NCI-H82 (cell line): ENCODE measurements around the gene RGS17.
"Not testable (repeated sequence)": the region's sequence is repeated elsewhere in the genome, so short reads cannot be mapped to it uniquely, and the experiment has no call there.

Experiments
- DNase-seq: peaks from one replicate; lab custom pipeline; 2025; lab: John Stamatoyannopoulos, UW

Gene RGS17

GRCh38 chr6:153125032-153125431 is 6.0 kb downstream of the RGS17 start:
- DNase-seq = no peak

GRCh38 chr6:153123801-153124200 is 7.3 kb downstream of the RGS17 start:
- DNase-seq = no peak

GRCh38 chr6:153121311-153121710 is 9.8 kb downstream of the RGS17 start:
- DNase-seq = no peak

- DNase-seq = no peak
Measured at GRCh38 chr6:153117986-153118879, 12.8 kb downstream of the RGS17 start.

- not testable (repeated sequence) for DNase-seq
Measured at GRCh38 chr6:153111082-153111481, 20.0 kb downstream of the RGS17 start.

- not testable (repeated sequence) for DNase-seq
Measured at GRCh38 chr6:153110612-153111011, 20.5 kb downstream of the RGS17 start.

GRCh38 chr6:153108315-153108714 is 22.8 kb downstream of the RGS17 start:
- peak; percentile 32 for DNase-seq

GRCh38 chr6:153106021-153106420 is 25.1 kb downstream of the RGS17 start:
- DNase-seq = no peak

GRCh38 chr6:153104220-153104619 is 26.9 kb downstream of the RGS17 start:
- no peak for DNase-seq

GRCh38 chr6:153103319-153103655 is 27.8 kb downstream of the RGS17 start:
- DNase-seq = no peak

GRCh38 chr6:153102605-153103318 is 28.3 kb downstream of the RGS17 start:
- no peak for DNase-seq

- no peak for DNase-seq
Measured at GRCh38 chr6:153101461-153101860, 29.6 kb downstream of the RGS17 start.

GRCh38 chr6:153099636-153100035 is 31.4 kb downstream of the RGS17 start:
- DNase-seq = no peak

GRCh38 chr6:153096792-153097191 is 34.3 kb downstream of the RGS17 start:
- no peak for DNase-seq

GRCh38 chr6:153096031-153096430 is 35.1 kb downstream of the RGS17 start:
- peak; percentile 32 for DNase-seq

- no peak for DNase-seq
Measured at GRCh38 chr6:153092082-153093013, 38.7 kb downstream of the RGS17 start.

- no peak for DNase-seq
Measured at GRCh38 chr6:153090241-153090930, 40.7 kb downstream of the RGS17 start.

- DNase-seq = no peak
Measured at GRCh38 chr6:153088796-153089195, 42.3 kb downstream of the RGS17 start.

- no peak for DNase-seq
Measured at GRCh38 chr6:153087436-153087835, 43.6 kb downstream of the RGS17 start.

GRCh38 chr6:153086225-153086990 is 44.7 kb downstream of the RGS17 start:
- DNase-seq = no peak

GRCh38 chr6:153085239-153085638 is 45.8 kb downstream of the RGS17 start:
- DNase-seq = no peak
